ENCODE measurements around the gene DUOX2.
"Not testable (repeated sequence)": the region's sequence is repeated elsewhere in the genome, so short reads cannot be mapped to it uniquely, and the experiment has no call there.

Gene DUOX2

GRCh38 chr15:45084163-45084562, 29.8 kb downstream of the DUOX2 start:
- no peaks in the 10 kb centered on the region for H3K9me3 Mint-ChIP-seq
- ATAC-seq (replicated peaks; ENCODE audit: extremely low read depth, poor library complexity, severe bottlenecking) (no peak), DNase-seq (ENCODE audit: low spot score in 2 of 2) (no peak)
- H3K36me3 Mint-ChIP-seq (ENCODE audit: insufficient read depth): no peaks in the 10 kb centered on the region
- H3K27me3 Mint-ChIP-seq: peaks cover 43% of the 10 kb centered on the region
- no peak overlapping the region for H3K27ac Mint-ChIP-seq (ENCODE audit: low read depth)
- H3K4me3 Mint-ChIP-seq: no peak overlapping the region
- H3K4me1 Mint-ChIP-seq: no peaks in the 10 kb centered on the region

GRCh38 chr15:45083223-45083622, 30.7 kb downstream of the DUOX2 start:
- no peaks in the 10 kb centered on the region for H3K9me3 Mint-ChIP-seq
- H3K4me3 Mint-ChIP-seq: no peak overlapping the region
- H3K27ac Mint-ChIP-seq (ENCODE audit: low read depth): no peak overlapping the region
- DNase-seq (ENCODE audit: low spot score in 2 of 2) (no peak), ATAC-seq (replicated peaks; ENCODE audit: extremely low read depth, poor library complexity, severe bottlenecking) (no peak)
- H3K27me3 Mint-ChIP-seq: peaks cover 36% of the 10 kb centered on the region
- no peaks in the 10 kb centered on the region for H3K36me3 Mint-ChIP-seq (ENCODE audit: insufficient read depth)
- H3K4me1 Mint-ChIP-seq: no peaks in the 10 kb centered on the region

- not testable (repeated sequence) for ATAC-seq (replicated peaks; ENCODE audit: extremely low read depth, poor library complexity, severe bottlenecking)
These were observed 31.6 kb downstream of the DUOX2 start for GRCh38 chr15:45082412-45082811.

GRCh38 chr15:45080593-45080992, 33.4 kb downstream of the DUOX2 start:
- H3K9me3 Mint-ChIP-seq; H3K27ac Mint-ChIP-seq (ENCODE audit: low read depth); H3K36me3 Mint-ChIP-seq (ENCODE audit: insufficient read depth); H3K4me1 Mint-ChIP-seq; ATAC-seq (replicated peaks; ENCODE audit: extremely low read depth, poor library complexity, severe bottlenecking); DNase-seq (ENCODE audit: low spot score in 2 of 2); H3K4me3 Mint-ChIP-seq: not testable (repeated sequence)
- peaks cover 28% of the 10 kb centered on the region for H3K27me3 Mint-ChIP-seq

More at GRCh38 chr15:45082412-45082811, 31.6 kb downstream of the DUOX2 start:
- H3K4me3 Mint-ChIP-seq; DNase-seq (ENCODE audit: low spot score in 2 of 2); H3K27ac Mint-ChIP-seq (ENCODE audit: low read depth); H3K36me3 Mint-ChIP-seq (ENCODE audit: insufficient read depth); H3K4me1 Mint-ChIP-seq; H3K9me3 Mint-ChIP-seq: not testable (repeated sequence)
- peaks cover 35% of the 10 kb centered on the region for H3K27me3 Mint-ChIP-seq

- H3K27me3 Mint-ChIP-seq: peaks cover 19% of the 10 kb centered on the region
- not testable (repeated sequence) for DNase-seq (ENCODE audit: low spot score in 2 of 2); ATAC-seq (replicated peaks; ENCODE audit: extremely low read depth, poor library complexity, severe bottlenecking)
These were observed 34.2 kb downstream of the DUOX2 start for GRCh38 chr15:45079628-45080246.

GRCh38 chr15:45079201-45079600, 34.8 kb downstream of the DUOX2 start:
- DNase-seq (ENCODE audit: low spot score in 2 of 2); H3K27ac Mint-ChIP-seq (ENCODE audit: low read depth); ATAC-seq (replicated peaks; ENCODE audit: extremely low read depth, poor library complexity, severe bottlenecking); H3K36me3 Mint-ChIP-seq (ENCODE audit: insufficient read depth); H3K9me3 Mint-ChIP-seq; H3K4me3 Mint-ChIP-seq; H3K4me1 Mint-ChIP-seq: not testable (repeated sequence)
- peaks cover 14% of the 10 kb centered on the region for H3K27me3 Mint-ChIP-seq

More at GRCh38 chr15:45079628-45080246, 34.2 kb downstream of the DUOX2 start:
- H3K4me1 Mint-ChIP-seq; H3K4me3 Mint-ChIP-seq; H3K27ac Mint-ChIP-seq (ENCODE audit: low read depth); H3K9me3 Mint-ChIP-seq; H3K36me3 Mint-ChIP-seq (ENCODE audit: insufficient read depth): not testable (repeated sequence)

GRCh38 chr15:45077391-45077790, 36.6 kb downstream of the DUOX2 start:
- H3K4me3 Mint-ChIP-seq; ATAC-seq (replicated peaks; ENCODE audit: extremely low read depth, poor library complexity, severe bottlenecking); H3K27ac Mint-ChIP-seq (ENCODE audit: low read depth); H3K9me3 Mint-ChIP-seq; DNase-seq (ENCODE audit: low spot score in 2 of 2); H3K27me3 Mint-ChIP-seq; H3K4me1 Mint-ChIP-seq; H3K36me3 Mint-ChIP-seq (ENCODE audit: insufficient read depth): not testable (repeated sequence)

GRCh38 chr15:45075440-45076320, 38.3 kb downstream of the DUOX2 start:
- ATAC-seq (replicated peaks; ENCODE audit: extremely low read depth, poor library complexity, severe bottlenecking); H3K27me3 Mint-ChIP-seq; H3K4me1 Mint-ChIP-seq; H3K36me3 Mint-ChIP-seq (ENCODE audit: insufficient read depth); H3K4me3 Mint-ChIP-seq; H3K9me3 Mint-ChIP-seq; DNase-seq (ENCODE audit: low spot score in 2 of 2); H3K27ac Mint-ChIP-seq (ENCODE audit: low read depth): not testable (repeated sequence)

- DNase-seq (ENCODE audit: low spot score in 2 of 2); ATAC-seq (replicated peaks; ENCODE audit: extremely low read depth, poor library complexity, severe bottlenecking); H3K36me3 Mint-ChIP-seq (ENCODE audit: insufficient read depth); H3K9me3 Mint-ChIP-seq; H3K4me1 Mint-ChIP-seq; H3K27ac Mint-ChIP-seq (ENCODE audit: low read depth); H3K4me3 Mint-ChIP-seq; H3K27me3 Mint-ChIP-seq: not testable (repeated sequence)
These were observed 40.4 kb downstream of the DUOX2 start for GRCh38 chr15:45073602-45074001.

- not testable (repeated sequence) for H3K27me3 Mint-ChIP-seq; H3K27ac Mint-ChIP-seq (ENCODE audit: low read depth); H3K9me3 Mint-ChIP-seq; H3K4me1 Mint-ChIP-seq; H3K36me3 Mint-ChIP-seq (ENCODE audit: insufficient read depth); ATAC-seq (replicated peaks; ENCODE audit: extremely low read depth, poor library complexity, severe bottlenecking); DNase-seq (ENCODE audit: low spot score in 2 of 2); H3K4me3 Mint-ChIP-seq
These were observed 44.0 kb downstream of the DUOX2 start for GRCh38 chr15:45069942-45070360.

GRCh38 chr15:45064386-45064785, 49.6 kb downstream of the DUOX2 start:
- H3K36me3 Mint-ChIP-seq (ENCODE audit: insufficient read depth): peaks cover 1% of the 10 kb centered on the region
- no peak for ATAC-seq (replicated peaks; ENCODE audit: extremely low read depth, poor library complexity, severe bottlenecking)
- no peak overlapping the region for H3K27ac Mint-ChIP-seq (ENCODE audit: low read depth)
- peaks cover 6% of the 10 kb centered on the region for H3K4me1 Mint-ChIP-seq
- no peaks in the 10 kb centered on the region for H3K27me3 Mint-ChIP-seq
- no peaks in the 10 kb centered on the region for H3K9me3 Mint-ChIP-seq
- DNase-seq (ENCODE audit: low spot score in 2 of 2): no peak
- no peak overlapping the region for H3K4me3 Mint-ChIP-seq

GRCh38 chr15:45062301-45062700, 51.7 kb downstream of the DUOX2 start:
- not testable (repeated sequence) for H3K4me1 Mint-ChIP-seq; ATAC-seq (replicated peaks; ENCODE audit: extremely low read depth, poor library complexity, severe bottlenecking); H3K27ac Mint-ChIP-seq (ENCODE audit: low read depth); H3K27me3 Mint-ChIP-seq; DNase-seq (ENCODE audit: low spot score in 2 of 2); H3K36me3 Mint-ChIP-seq (ENCODE audit: insufficient read depth); H3K4me3 Mint-ChIP-seq; H3K9me3 Mint-ChIP-seq

Data from central memory CD8-positive, alpha-beta T cell (primary cell).